GM18526 (cell line): Measurements from ENCODE around the gene TRIM8.

Experiments used
- POLR2A ChIP-seq: IDR thresholded peaks from 3 replicates; pipeline ENCODE4 v1.6.1; 2011; ENCODE audit not compliant: insufficient read length; ENCODE audit errors: extremely low read depth

Gene TRIM8

GRCh38 chr10:102610441-102610887 is 33.8 kb upstream of the TRIM8 start:
- no peak for TF ChIP-seq POLR2A

GRCh38 chr10:102611514-102612087 is 32.7 kb upstream of the TRIM8 start:
- no peak for TF ChIP-seq POLR2A

- no peak for TF ChIP-seq POLR2A
Observed at GRCh38 chr10:102612964-102613275, 31.4 kb upstream of the TRIM8 start.

GRCh38 chr10:102613286-102613685 is 31.0 kb upstream of the TRIM8 start:
- TF ChIP-seq POLR2A = no peak

- TF ChIP-seq POLR2A = no peak
Observed at GRCh38 chr10:102613785-102614184, 30.5 kb upstream of the TRIM8 start.

GRCh38 chr10:102614888-102615287 is 29.4 kb upstream of the TRIM8 start:
- TF ChIP-seq POLR2A = no peak

GRCh38 chr10:102615361-102615760 is 28.9 kb upstream of the TRIM8 start:
- TF ChIP-seq POLR2A = no peak

- no peak for TF ChIP-seq POLR2A
Observed at GRCh38 chr10:102616066-102616770, 28.1 kb upstream of the TRIM8 start.

- TF ChIP-seq POLR2A = no peak
Observed at GRCh38 chr10:102617041-102617440, 27.2 kb upstream of the TRIM8 start.

- no peak for TF ChIP-seq POLR2A
Observed at GRCh38 chr10:102617816-102618215, 26.5 kb upstream of the TRIM8 start.

GRCh38 chr10:102619281-102619981 is 24.8 kb upstream of the TRIM8 start:
- no peak for TF ChIP-seq POLR2A

GRCh38 chr10:102620138-102620590 is 24.1 kb upstream of the TRIM8 start:
- no peak for TF ChIP-seq POLR2A

- no peak for TF ChIP-seq POLR2A
Observed at GRCh38 chr10:102620591-102621442, 23.5 kb upstream of the TRIM8 start.

- TF ChIP-seq POLR2A = no peak
Observed at GRCh38 chr10:102621443-102622325, 22.6 kb upstream of the TRIM8 start.

- TF ChIP-seq POLR2A = no peak
Observed at GRCh38 chr10:102624094-102624493, 20.2 kb upstream of the TRIM8 start.
